ENCODE measurements around the gene HOXA13.

HOXA13 gene

DNA sequence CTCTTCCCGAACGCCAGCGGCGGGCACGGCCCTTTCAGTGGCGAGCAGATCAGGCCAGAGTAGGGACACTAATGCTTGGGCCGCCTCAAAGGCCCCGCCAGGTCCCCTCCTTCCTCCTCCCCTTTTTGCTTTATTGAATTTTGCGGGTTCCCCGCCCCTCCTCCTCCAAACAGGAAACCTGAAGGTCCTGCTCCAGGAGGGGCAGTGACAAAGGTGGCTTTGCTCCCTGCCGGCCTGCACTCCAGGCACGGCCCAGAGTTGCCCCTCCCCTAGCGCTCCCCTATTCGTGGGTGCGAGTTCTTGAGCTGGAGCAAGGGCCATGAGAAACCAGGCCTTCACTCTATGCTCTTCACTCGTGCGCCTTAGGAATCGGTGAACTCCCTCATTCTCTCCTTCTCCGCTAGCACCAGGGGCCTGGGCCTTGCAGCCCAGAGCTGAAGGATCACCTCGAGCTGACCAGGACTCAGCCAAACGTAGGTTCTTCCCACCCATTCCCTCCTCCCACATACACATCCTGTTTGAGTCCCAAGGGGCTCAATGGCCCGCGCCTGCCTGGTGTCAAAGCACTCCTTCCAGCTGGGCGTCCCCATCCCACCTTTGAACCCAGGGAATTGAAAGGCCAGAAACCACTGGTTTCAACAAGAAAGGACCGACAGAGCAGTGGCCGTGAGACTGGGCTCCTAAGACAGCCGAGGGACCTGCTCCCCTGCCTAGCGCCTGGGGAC lies 51.7 kb downstream of the HOXA13 start:
- peak; percentile 69 for DNase-seq (ENCODE audit: low spot score)

DNA sequence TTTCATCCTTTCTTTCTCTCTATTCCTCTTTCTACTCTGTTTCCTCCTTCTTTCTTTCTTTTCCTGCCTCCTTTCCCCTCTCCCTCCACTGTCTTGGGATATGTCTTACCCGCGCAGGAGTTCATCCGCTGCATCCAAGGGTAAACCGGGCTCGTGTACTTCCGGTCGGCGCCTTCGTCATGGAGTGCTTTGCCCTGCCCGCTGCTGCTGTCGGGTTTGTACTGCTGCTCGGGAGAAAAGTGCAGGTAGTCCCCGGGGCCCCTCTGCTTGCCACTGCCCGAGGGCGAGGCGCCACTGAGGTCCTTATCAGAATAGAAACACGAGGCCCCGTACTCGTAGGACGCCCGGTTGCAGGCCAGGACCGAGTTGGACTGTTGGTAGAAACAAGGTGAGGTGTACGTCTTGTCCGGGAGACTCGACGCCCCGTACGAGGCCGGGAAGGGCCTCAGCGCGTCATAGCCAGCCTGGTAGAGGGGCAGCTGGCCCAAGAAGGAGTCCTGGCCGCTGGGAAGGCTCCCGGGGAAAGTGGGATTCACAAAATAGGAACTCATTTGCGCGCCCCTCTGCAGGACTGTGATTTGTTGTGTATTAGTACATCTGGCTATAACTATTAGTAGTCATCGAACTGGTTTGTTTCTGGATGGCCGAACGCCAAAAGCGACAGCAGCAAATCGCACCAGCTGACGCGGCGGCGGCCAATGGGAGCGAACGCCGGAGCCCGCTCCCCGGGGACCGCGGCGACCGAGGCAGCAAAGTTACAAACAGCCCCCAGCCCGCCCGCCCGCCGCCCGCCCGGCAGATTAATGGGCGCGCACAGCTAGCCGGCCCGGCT lies 52.5 kb downstream of the HOXA13 start, which contains the start of gene HOXA6:
Gene HOXA6, minus strand, starts transcription at position 576 of the 832 bp plus-strand sequence. Its CDS starts 25 bp downstream, at position 551.
- DNase-seq (ENCODE audit: low spot score), result peak; percentile 80

DNA sequence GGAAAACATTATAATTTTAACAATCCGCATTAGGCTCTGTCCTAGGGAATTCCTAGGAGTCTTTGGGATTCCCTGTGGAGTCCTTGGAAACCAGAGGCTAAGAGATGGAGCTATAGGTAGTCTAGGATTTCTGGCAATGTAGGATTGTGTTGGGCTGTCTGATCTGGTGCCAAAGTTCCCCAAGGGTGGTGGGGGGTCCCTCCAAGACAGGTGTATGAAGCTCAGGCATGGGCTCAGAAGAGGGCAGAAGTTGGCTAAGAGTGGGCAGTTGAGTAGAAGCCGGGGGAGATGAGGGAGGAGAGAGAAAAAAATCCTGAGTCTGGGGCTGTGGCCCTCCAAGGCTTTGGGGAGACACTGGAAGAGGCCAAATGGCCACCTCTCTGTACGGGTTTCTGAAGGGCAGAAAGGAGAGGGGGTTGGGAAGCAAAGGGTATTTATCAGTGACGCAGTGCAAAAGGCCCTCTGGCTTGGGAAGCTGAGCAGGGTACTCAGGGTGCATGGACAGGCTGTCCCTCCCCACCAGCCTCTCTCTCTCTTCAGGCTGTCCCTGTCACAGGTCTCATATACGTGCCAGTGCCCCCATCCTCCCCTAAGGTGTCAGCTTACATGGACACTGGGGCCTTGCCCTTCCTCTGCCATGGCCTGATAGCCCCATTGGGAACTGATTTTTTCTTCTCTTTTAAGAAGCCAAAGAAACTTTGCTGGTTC lies 53.2 kb downstream of the HOXA13 start:
- DNase-seq (ENCODE audit: low spot score), result peak; percentile 64

DNA sequence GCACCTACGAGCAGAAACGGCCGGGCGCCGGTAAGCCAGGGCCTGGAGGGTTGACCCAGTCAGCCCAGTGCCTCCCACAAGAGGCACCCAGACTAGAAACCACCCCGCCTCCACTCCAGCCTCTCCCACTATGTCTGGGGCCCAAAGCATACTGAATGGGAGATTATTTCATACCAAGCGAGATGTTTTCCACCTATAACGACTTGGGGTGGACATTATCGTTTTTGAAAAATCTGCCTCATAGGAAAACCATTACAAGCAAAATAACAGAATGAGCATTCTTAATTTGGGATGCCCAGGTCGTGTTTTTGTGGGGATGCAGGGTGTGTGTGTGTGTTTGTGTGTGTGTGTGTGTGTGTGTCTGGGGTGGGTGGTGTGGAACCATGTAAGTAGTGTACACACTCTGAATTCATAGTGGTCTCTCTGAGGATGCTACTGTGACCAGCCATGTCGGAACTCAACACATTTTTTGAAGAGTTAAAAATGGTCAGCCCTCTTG lies 53.9 kb downstream of the HOXA13 start:
- peak; percentile 55 for DNase-seq (ENCODE audit: low spot score)

- peak; percentile 67 for DNase-seq (ENCODE audit: low spot score)
Measured at GRCh38 chr7:27145165-27145913, 54.6 kb downstream of the HOXA13 start.

DNA sequence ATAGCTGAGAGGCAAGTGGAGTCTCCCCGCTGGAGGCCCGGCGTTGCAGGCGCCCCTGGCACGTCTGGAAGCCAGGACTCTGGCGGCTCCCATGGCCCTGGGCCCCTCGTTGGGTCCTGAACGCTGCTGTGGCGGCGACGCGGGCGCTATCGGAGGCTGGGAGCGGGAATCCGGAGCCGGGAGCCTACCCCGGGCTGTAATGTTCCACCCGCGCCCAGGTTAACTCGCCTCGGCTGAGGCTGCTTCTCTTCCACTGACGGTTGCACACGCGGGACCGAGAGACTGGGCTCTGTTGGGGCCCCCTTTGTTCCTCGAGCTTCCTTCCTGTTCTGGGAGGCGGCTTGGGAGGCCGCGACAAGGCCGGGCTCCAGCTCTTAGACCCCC lies 55.1 kb downstream of the HOXA13 start:
- peak; percentile 66 for DNase-seq (ENCODE audit: low spot score)
